ENCODE data around the gene SRP68. TPM values are rescaled to one million over a fixed set of nuclear protein-coding genes. Genes with fewer than 3 reads are reported as not detected.

The SRP68 gene
- total RNA-seq, 1 experiment from 2014 or later = 58.7 TPM

GRCh38 chr17:76000016-76000754 lies 72.1 kb downstream of the SRP68 start:
- Histone ChIP-seq H3K9me3 (replicated peaks) (no peaks in the 10 kb centered on the region), H3K27me3 (no peaks in the 10 kb centered on the region), H3K36me3 (no peaks in the 10 kb centered on the region), H3K4me1 (peaks cover 14% of the 10 kb centered on the region), H3K27ac (no peak overlapping the region), H3K4me3 (no peak overlapping the region)
- peak; percentile 72 to 85 for DNase-seq

DNA sequence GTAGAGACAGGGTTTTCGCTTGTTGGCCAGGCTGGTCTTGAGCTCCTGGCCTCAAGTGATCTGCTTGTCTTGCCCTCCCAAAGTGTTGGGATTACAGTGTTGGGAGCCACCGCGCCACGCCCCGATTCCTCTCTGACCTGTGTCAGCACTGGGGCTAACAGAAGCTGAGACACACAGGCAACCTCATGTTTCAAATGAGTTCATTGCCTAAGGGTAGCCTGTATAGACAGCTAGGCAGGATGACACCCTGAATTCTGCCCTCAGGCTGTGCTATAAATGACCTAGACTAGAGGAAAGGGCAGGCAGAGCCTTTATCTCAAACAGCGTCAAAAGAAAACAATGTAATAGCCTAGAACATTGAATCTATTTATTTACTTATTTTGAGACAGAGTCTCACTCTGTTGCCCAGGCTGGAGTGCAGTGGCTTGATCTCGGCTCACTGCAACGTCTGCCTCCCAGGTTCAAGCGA lies 74.0 kb downstream of the SRP68 start:
- no peaks in the 10 kb centered on the region for H3K36me3 ChIP-seq
- no peak for DNase-seq
- H3K9me3 ChIP-seq (replicated peaks) = no peaks in the 10 kb centered on the region
- H3K27ac ChIP-seq = no peak overlapping the region
- no peak overlapping the region for H3K4me3 ChIP-seq
- peaks cover 8% of the 10 kb centered on the region for H3K4me1 ChIP-seq
- no peaks in the 10 kb centered on the region for H3K27me3 ChIP-seq

- Histone ChIP-seq H3K4me3 (peak overlapping the region; percentile 36), H3K9me3 (replicated peaks) (no peaks in the 10 kb centered on the region), H3K27me3 (no peaks in the 10 kb centered on the region), H3K27ac (peak overlapping the region; percentile 22; the same call in 1 of the 2 replicates), H3K4me1 (peaks cover 8% of the 10 kb centered on the region), H3K36me3 (no peaks in the 10 kb centered on the region)
- DNase-seq = peak; percentile 83 to 84
These were observed 75.4 kb downstream of the SRP68 start for GRCh38 chr17:75996665-75997590.

GRCh38 chr17:75995385-75995925 lies 76.9 kb downstream of the SRP68 start:
- Histone ChIP-seq H3K27me3 (no peaks in the 10 kb centered on the region), H3K27ac (no peak overlapping the region), H3K9me3 (replicated peaks) (no peaks in the 10 kb centered on the region), H3K36me3 (no peaks in the 10 kb centered on the region), H3K4me1 (peaks cover 8% of the 10 kb centered on the region), H3K4me3 (no peak overlapping the region)
- DNase-seq = no peak

DNA sequence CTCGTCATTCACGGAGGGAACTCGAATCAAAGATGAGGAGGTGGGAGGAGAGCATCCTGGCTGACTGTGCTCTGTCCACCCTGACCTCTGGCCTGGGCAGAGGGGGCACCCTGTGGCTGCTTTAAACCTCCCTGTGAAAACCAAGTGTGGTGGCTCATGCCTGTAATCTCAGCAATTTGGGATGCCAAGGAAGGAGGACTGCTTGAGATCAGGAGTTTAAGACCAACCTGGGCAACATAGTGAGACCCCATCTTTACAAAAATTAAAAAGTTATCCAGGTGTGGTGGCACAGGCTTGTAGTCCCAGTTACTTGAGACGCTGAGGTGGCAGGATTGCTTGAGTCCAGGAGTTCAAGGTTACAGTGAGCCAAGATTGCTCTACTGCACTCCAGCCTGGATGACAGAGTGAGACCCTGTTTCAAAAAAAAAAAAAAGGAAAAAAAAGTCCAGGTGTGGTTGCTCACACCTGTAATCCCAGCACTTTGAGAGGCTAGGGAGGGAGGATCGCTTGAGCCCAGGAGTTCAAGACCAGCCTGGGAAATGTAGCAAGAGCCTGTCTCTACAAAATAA lies 77.4 kb downstream of the SRP68 start:
- Histone ChIP-seq H3K36me3 (no peaks in the 10 kb centered on the region), H3K4me3 (no peak overlapping the region), H3K27ac (no peak overlapping the region), H3K27me3 (no peaks in the 10 kb centered on the region), H3K9me3 (replicated peaks) (no peaks in the 10 kb centered on the region), H3K4me1 (peaks cover 8% of the 10 kb centered on the region)
- DNase-seq = no peak

DNA sequence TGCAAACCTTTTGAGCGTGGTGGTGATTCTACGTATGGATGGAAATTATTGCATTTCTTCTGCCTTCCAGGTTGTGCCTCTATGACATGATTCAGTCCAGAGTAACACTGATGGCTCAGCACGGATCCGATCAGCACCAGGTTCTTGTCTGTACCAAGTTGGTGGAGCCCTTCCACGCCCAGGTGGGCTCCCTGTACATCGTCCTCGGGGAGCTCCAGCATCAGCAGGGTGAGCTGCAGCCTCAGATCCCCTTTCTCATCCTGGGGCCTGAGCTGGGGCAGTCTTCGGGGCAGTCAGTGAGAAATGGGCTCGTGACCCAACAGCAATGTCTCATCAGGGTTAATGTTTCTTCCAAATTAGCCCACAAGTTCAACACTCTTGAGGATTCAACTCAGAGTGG lies 80.9 kb downstream of the SRP68 start:
- Histone ChIP-seq H3K27ac (no peak overlapping the region), H3K27me3 (no peaks in the 10 kb centered on the region), H3K4me3 (no peak overlapping the region), H3K9me3 (replicated peaks) (no peaks in the 10 kb centered on the region), H3K36me3 (no peaks in the 10 kb centered on the region), H3K4me1 (no peaks in the 10 kb centered on the region)
- no peak for DNase-seq

Other genes starting within 250 kb of the SRP68 start
- gene UNC13D, start 228.1 kb downstream of the SRP68 start, total RNA-seq (2014; rRNA removed; shearing (Covaris generic)) = 1.4 and 3.2 TPM in 2 replicates
- gene WBP2, start 217.2 kb downstream of the SRP68 start, total RNA-seq (2014; rRNA removed; shearing (Covaris generic)) = 36.3 and 38.3 TPM in 2 replicates
- 8.1 and 9.9 TPM in 2 replicates for gene TRIM47, start 193.9 kb downstream of the SRP68 start, total RNA-seq (2014; rRNA removed; shearing (Covaris generic))
- 7.4 and 7.9 TPM in 2 replicates for gene TRIM65, start 175.6 kb downstream of the SRP68 start, total RNA-seq (2014; rRNA removed; shearing (Covaris generic))
- gene MRPL38, start 167.6 kb downstream of the SRP68 start, total RNA-seq (2014; rRNA removed; shearing (Covaris generic)) = 43.6 and 47.1 TPM in 2 replicates
- gene FBF1, start 131.5 kb downstream of the SRP68 start, total RNA-seq (2014; rRNA removed; shearing (Covaris generic)) = 10.3 and 13.5 TPM in 2 replicates
- gene ACOX1, start 93.4 kb downstream of the SRP68 start, total RNA-seq (2014; rRNA removed; shearing (Covaris generic)) = 34.8 and 36.4 TPM in 2 replicates
- 11.8 and 17.7 TPM in 2 replicates for gene TEN1, start 93.3 kb downstream of the SRP68 start, total RNA-seq (2014; rRNA removed; shearing (Covaris generic))
- 2.7 and 3.1 TPM in 2 replicates for gene CDK3, start 71.7 kb downstream of the SRP68 start, total RNA-seq (2014; rRNA removed; shearing (Covaris generic))
- 0.63 and 1.1 TPM in 2 replicates for gene EVPL, start 45.2 kb downstream of the SRP68 start, total RNA-seq (2014; rRNA removed; shearing (Covaris generic))
- gene GALR2, start 2.3 kb upstream of the SRP68 start, total RNA-seq (2014; rRNA removed; shearing (Covaris generic)) = 0.06 TPM in 1 of 2 replicates, not detected in the other
- gene ZACN, start 6.7 kb upstream of the SRP68 start, total RNA-seq (2014; rRNA removed; shearing (Covaris generic)) = 0.14 and 0.25 TPM in 2 replicates
- gene EXOC7, start 31.3 kb upstream of the SRP68 start, total RNA-seq (2014; rRNA removed; shearing (Covaris generic)) = 101 and 106 TPM in 2 replicates
- gene FOXJ1, start 68.7 kb upstream of the SRP68 start, total RNA-seq (2014; rRNA removed; shearing (Covaris generic)) = 0.10 and 0.23 TPM in 2 replicates
- gene RNF157, start 168.0 kb upstream of the SRP68 start, total RNA-seq (2014; rRNA removed; shearing (Covaris generic)) = 3.3 and 3.5 TPM in 2 replicates
- gene UBALD2, start 192.8 kb upstream of the SRP68 start, total RNA-seq (2014; rRNA removed; shearing (Covaris generic)) = 40.7 and 41.9 TPM in 2 replicates
- gene QRICH2, start 235.8 kb upstream of the SRP68 start, total RNA-seq (2014; rRNA removed; shearing (Covaris generic)) = 2.7 and 3.5 TPM in 2 replicates